Measurements from ENCODE around the gene ADIPOR2. TPM values are rescaled to one million over a fixed set of nuclear protein-coding genes. Genes with fewer than 3 reads are reported as not detected.
"Not testable (repeated sequence)": the region's sequence is repeated elsewhere in the genome, so short reads cannot be mapped to it uniquely, and the experiment has no call there.

Gene ADIPOR2
- total RNA-seq, 1 experiment from 2014 or later = 41.6 TPM

GRCh38 chr12:1808036-1808797, 117.3 kb downstream of the ADIPOR2 start:
- no peaks in the 10 kb centered on the region for H3K36me3 ChIP-seq
- no peaks in the 10 kb centered on the region for H3K27me3 ChIP-seq
- H3K9me3 ChIP-seq = no peaks in the 10 kb centered on the region
- no peak for DNase-seq
- H3K4me3 ChIP-seq = no peak overlapping the region

GRCh38 chr12:1808798-1809480, 118.1 kb downstream of the ADIPOR2 start:
- Histone ChIP-seq H3K36me3 (no peaks in the 10 kb centered on the region), H3K27me3 (no peaks in the 10 kb centered on the region), H3K9me3 (no peaks in the 10 kb centered on the region), H3K4me3 (no peak overlapping the region)
- no peak for DNase-seq

- no peaks in the 10 kb centered on the region for H3K36me3 ChIP-seq
- H3K27me3 ChIP-seq = no peaks in the 10 kb centered on the region
- DNase-seq = no peak
- no peaks in the 10 kb centered on the region for H3K9me3 ChIP-seq
- no peak overlapping the region for H3K4me3 ChIP-seq
Observed at GRCh38 chr12:1809591-1810190, 118.8 kb downstream of the ADIPOR2 start.

GRCh38 chr12:1810201-1810930, 119.5 kb downstream of the ADIPOR2 start:
- DNase-seq = no peak
- Histone ChIP-seq H3K4me3 (no peak overlapping the region), H3K27me3 (no peaks in the 10 kb centered on the region), H3K9me3 (no peaks in the 10 kb centered on the region), H3K36me3 (no peaks in the 10 kb centered on the region)

- Histone ChIP-seq H3K9me3 (no peaks in the 10 kb centered on the region), H3K4me3 (no peak overlapping the region), H3K27me3 (no peaks in the 10 kb centered on the region), H3K36me3 (no peaks in the 10 kb centered on the region)
- no peak for DNase-seq
Observed at GRCh38 chr12:1810931-1811280, 120.0 kb downstream of the ADIPOR2 start.

GRCh38 chr12:1811281-1811947, 120.5 kb downstream of the ADIPOR2 start:
- no peaks in the 10 kb centered on the region for H3K9me3 ChIP-seq
- H3K36me3 ChIP-seq = no peaks in the 10 kb centered on the region
- no peak overlapping the region for H3K4me3 ChIP-seq
- no peaks in the 10 kb centered on the region for H3K27me3 ChIP-seq
- no peak for DNase-seq

- H3K9me3 ChIP-seq = no peaks in the 10 kb centered on the region
- DNase-seq = no peak
Observed at GRCh38 chr12:1811948-1812291, 121.0 kb downstream of the ADIPOR2 start.

GRCh38 chr12:1812650-1813302, 121.9 kb downstream of the ADIPOR2 start:
- no peak for DNase-seq
- H3K27me3 ChIP-seq = no peaks in the 10 kb centered on the region
- H3K9me3 ChIP-seq = no peaks in the 10 kb centered on the region
- H3K4me3 ChIP-seq = no peak overlapping the region
- H3K36me3 ChIP-seq = no peaks in the 10 kb centered on the region

More at GRCh38 chr12:1811948-1812291, 121.0 kb downstream of the ADIPOR2 start:
- Histone ChIP-seq H3K36me3 (no peaks in the 10 kb centered on the region), H3K4me3 (no peak overlapping the region), H3K27me3 (no peaks in the 10 kb centered on the region)

GRCh38 chr12:1814266-1814665, 123.4 kb downstream of the ADIPOR2 start:
- Histone ChIP-seq H3K36me3 (no peaks in the 10 kb centered on the region), H3K9me3 (no peaks in the 10 kb centered on the region), H3K27me3 (no peaks in the 10 kb centered on the region), H3K4me3 (no peak overlapping the region)
- DNase-seq = no peak

GRCh38 chr12:1815108-1815507, 124.2 kb downstream of the ADIPOR2 start:
- Histone ChIP-seq H3K9me3 (no peaks in the 10 kb centered on the region), H3K27me3 (no peaks in the 10 kb centered on the region), H3K36me3 (no peaks in the 10 kb centered on the region), H3K4me3 (no peak overlapping the region)
- DNase-seq = no peak

GRCh38 chr12:1815814-1816729, 125.2 kb downstream of the ADIPOR2 start:
- Histone ChIP-seq H3K9me3 (no peaks in the 10 kb centered on the region), H3K4me3 (no peak overlapping the region), H3K27me3 (no peaks in the 10 kb centered on the region), H3K36me3 (no peaks in the 10 kb centered on the region)
- DNase-seq = no peak

- Histone ChIP-seq H3K27me3 (no peaks in the 10 kb centered on the region), H3K9me3 (no peaks in the 10 kb centered on the region), H3K36me3 (no peaks in the 10 kb centered on the region), H3K4me3 (no peak overlapping the region)
- no peak for DNase-seq
Observed at GRCh38 chr12:1816730-1817348, 126.0 kb downstream of the ADIPOR2 start.

GRCh38 chr12:1817928-1818327, 127.1 kb downstream of the ADIPOR2 start:
- H3K4me3 ChIP-seq, DNase-seq, H3K36me3 ChIP-seq, H3K9me3 ChIP-seq, H3K27me3 ChIP-seq: not testable (repeated sequence)

GRCh38 chr12:1819050-1819449, 128.2 kb downstream of the ADIPOR2 start:
- H3K27me3 ChIP-seq = no peaks in the 10 kb centered on the region
- no peaks in the 10 kb centered on the region for H3K9me3 ChIP-seq
- H3K36me3 ChIP-seq = no peaks in the 10 kb centered on the region
- no peak for DNase-seq
- H3K4me3 ChIP-seq = no peak overlapping the region

GRCh38 chr12:1819571-1819970, 128.7 kb downstream of the ADIPOR2 start:
- Histone ChIP-seq H3K4me3 (no peak overlapping the region), H3K36me3 (no peaks in the 10 kb centered on the region), H3K27me3 (no peaks in the 10 kb centered on the region), H3K9me3 (no peaks in the 10 kb centered on the region)
- no peak for DNase-seq

Data from MG63 (cell line).